NCI-H1417 treated with DMSO at 0.1 percent for 48 hours (cell line): ENCODE data around the gene MSTO1.
"Not testable (repeated sequence)": the region's sequence is repeated elsewhere in the genome, so short reads cannot be mapped to it uniquely, and the experiment has no call there.

Experiments
- DNase-seq: peaks from one replicate; lab custom pipeline; 2025; lab: John Stamatoyannopoulos, UW

MSTO1 gene

DNA sequence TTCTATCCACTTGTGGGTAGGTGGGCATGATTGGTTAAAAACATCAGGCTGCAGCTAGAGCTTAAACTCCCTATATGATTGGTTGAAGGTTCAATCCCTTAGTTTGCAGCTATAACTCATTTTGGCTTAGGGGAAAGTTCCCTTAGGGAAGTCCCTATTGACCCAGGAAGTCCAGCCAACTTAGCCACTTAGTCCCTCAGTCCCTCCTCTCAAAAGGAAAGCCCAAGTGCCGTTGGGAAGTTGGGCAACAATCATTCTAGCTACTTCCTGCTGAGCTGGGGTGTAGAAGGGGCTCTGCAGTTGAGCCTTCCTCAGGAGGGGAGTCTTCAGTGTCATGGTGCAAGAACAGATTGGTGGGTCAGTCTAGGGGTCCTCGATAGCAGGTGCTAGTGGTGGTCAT, 12.2 kb downstream of the MSTO1 start:
- no peak for DNase-seq

DNA sequence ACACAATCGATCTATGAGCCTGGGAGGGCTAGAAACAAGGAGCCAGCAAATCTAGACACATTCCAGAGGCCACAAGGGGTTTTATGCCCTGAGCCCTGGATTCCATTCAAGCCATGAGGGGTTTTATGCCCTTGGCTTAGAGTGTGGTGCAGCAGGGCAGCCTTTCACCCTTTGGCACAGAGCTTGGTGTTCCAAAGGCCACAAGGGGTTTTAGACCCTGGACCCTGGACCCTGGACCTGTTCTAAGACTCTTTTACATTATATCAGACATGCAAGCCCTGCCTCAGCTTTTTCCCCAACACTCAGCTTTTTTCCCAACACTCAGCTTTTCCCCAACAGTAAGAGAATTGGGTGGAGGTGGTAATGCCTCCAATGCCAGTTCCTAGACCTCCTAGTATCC, 13.3 kb downstream of the MSTO1 start:
- DNase-seq: no peak

DNA sequence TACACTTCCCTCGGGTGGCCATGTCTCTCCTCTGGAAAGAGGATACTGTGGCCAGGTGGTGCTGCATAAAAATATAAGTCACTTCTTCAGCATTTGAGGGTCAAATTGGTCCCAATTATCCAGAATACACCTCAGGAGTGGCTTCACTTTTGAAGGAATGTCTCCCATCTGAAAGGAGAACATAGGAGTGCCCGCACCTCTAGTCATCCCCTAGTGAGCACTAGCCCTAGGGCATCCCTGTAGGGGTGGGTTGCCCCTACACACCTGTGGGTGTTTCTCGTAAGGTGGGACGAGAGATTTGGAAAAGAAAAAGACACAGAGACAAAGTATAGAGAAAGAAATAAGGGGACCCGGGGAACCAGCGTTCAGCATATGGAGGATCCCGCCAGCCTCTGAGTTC, 16.4 kb downstream of the MSTO1 start:
- not testable (repeated sequence) for DNase-seq

DNA sequence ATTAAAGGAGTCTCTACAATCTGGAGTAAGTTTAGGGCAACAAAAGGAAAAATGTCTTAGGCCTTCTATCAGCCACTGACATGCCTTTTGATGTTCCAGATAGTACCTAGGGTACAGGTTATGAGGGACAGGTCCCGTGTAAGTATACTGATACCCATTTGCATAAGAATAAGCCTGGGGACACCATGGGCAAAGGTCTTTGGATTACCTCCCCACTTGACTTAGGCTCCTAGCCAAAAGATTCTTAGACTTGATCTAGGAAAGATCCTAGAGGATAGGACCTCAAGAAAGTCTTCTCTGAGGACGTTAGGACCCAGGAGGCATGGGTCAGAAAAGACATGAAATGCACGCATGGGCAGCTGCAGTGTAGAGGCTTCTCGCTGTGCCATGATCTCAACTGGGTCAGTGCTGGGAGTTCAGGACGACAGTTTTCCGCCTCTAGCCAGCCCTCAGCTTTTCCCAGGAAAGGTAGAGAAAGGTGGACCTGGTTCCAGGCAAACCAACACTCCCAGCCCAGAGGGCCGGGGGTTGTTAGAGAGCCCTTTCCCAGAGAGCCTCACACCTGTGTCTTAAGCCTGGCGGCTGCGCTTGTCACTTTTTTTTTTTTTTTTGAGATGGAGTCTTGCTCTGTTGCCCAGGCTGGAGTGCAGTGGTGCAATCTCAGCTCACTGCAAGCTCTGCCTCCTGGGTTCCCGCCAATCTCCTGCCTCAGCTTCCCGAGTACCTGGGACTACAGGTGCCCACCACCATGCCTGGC, 26.6 kb downstream of the MSTO1 start:
- DNase-seq: no peak

DNA sequence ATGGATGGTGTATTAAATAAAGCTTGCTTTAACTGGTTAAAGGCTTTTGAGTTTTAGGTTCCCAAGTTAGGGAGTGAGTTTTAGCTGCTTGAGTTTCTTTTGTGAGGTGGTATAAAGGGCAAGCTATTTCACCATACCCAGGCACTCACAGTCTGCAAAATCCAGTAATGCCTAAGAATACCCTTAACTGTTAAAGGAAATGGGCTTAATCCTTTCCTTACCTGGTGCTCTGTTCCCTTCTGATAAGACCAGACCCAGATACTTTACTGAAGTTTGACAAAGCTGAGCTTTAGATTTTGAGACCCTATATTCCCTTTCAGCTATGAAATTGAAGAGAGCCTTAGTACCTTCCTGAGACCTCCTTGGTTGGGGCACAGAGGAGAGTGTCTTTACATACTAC, 30.3 kb downstream of the MSTO1 start:
- DNase-seq: no peak

DNA sequence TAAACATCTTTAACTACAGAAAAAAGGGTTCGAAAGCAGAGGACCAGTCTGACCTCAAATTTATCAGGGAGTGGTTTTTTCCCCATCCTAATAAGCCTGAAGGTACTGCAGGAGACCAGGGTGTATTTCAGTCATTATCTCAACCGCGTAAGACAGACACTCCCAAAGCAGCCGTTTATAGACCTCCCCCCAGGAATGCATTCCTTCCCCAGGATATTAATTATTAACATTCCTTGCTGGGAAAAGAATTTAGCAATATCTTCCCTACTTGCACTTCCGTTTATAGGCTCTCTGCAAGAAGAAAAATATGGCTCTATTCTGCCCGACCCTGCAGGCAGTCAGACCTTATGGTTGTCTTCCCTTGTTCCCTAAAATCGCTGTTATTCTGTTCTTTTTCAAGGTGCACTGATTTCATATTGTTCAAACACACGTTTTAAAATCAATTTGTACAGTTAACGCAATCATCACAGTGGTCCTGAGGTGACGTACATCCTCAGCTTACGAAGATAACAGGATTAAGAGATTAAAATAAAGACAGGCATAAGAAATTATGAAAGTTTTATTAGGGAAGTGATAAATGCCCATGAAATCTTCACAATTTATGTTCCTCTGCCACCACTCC, 32.7 kb downstream of the MSTO1 start:
- not testable (repeated sequence) for DNase-seq

DNA sequence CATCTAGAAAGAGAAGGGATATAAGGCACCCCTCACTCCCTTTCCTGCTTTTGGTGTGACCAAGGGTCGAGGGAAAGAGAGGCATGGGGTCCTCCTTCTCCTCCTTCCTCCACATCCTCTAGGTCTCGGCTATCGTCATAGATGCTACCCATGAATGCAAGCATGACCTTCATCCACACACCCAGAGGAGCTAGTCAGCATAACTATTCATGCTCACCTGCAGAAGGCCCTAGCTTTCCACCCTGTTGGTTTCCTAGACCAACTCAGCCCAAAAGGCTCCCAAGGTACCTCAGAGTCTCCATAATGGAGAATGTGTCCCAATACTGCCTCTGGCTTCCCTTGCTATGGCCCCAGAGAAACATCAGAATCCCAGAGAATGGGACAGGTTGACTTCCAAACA, 33.2 kb downstream of the MSTO1 start:
- no peak for DNase-seq

DNA sequence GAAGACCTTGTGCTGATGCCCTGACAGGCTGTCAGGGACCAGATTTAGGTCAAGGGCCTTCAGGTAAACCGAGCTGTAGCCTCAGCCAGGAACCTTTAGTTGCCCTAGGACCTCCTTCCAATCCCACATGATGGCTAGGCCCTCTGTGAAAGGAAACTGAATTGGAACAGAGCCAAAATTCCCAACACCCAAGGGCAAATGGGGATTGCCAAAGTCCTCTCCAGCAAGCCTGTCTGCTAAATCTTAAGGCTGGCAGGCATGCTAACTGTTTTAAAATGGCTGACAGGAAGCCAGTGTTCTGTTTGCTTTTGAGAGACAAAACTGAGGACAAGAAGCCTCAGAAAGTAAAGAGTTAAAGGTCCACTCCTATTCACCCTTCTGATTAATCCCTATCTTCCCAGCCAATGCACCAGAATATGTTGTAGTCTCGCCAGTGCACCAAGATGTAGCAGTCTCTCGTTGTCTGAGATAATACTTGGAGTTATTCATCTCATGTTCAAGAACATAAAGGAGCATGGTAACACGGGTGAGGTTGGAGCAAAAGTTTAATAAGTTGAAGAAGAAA, 35.1 kb downstream of the MSTO1 start:
- DNase-seq: no peak

DNA sequence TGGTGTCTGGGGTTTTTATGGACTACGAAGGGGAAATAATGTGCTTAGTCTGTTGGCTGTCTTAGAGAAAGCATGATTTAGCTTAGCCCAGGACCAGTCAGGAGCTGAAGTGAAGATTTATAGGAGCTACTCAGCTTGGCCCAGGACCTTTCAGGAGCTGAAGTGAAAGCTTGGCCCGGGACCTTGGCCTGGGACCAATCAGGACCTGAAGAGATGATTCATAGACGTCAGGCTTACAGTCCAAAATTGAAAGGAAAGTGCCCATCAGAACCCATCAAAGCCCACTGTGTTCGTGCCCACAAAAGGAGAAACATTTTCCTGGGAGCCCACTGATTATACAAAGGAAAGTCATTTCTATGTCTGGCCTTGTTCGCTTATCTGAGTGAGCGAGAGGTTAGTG, 35.6 kb downstream of the MSTO1 start:
- DNase-seq: no peak

DNA sequence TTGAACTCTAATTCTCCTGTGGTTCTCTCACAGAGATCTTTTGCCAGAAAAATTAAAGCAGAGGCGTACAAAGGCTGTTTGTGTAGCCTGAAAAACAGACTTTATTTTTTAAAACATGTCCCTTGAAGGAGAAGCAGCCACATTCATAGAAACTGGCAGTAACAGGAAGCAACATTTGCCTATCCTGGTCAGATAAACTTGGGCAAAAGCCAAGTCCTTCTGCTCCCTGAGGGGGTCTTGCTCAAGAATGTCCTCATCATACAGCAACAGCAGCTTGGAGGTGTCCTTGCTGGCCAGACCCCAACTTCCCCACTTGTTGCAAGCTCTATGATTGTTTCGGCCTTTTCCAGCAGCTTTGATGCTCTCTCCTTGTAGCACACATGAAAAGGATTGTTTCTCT, 36.3 kb downstream of the MSTO1 start:
- no peak for DNase-seq

DNA sequence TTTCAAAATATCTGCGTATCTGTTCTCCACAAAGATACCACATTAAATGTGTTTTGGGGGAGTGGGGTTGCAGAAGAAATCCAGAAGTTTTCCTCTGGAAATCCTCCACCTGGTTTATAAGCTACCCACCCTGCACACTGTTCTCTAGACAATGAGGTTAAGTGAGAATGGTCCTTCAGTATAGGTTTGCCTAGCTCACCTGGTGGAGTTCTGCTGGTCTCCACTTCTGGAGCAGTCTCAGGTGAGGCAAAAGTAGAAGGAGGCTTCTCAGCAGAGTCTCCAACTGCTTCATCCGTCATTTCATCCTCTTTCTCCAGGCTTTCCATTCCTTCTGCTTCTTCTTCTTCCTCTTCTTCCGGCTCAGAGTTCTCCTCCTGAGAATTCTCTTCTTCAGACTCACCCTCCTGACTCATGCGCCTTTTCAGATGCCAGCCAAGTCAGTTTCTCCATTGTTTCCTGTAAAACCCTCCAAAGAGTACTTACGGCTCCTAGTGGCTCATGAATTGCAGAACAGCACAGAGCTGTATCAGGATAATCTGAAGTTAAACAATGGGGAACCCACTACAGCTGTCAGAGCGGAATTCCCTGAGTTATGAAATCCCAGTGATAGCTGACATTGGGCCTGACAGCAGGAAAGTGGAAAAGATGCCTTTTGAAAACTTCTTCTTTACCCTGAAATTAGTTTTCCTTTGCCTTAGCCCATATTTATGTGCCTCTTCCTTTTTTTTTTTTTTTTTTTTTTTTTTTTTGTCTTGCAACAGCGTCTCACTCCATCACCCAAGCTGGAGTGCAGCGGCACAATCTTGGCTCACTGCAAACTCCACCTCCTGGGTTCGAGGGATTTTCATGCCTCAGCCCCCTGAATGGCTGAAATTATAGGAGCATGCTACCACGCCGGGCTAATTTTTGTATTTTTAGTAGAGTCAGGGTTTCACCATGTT, 38.5 kb downstream of the MSTO1 start:
- no peak for DNase-seq

DNA sequence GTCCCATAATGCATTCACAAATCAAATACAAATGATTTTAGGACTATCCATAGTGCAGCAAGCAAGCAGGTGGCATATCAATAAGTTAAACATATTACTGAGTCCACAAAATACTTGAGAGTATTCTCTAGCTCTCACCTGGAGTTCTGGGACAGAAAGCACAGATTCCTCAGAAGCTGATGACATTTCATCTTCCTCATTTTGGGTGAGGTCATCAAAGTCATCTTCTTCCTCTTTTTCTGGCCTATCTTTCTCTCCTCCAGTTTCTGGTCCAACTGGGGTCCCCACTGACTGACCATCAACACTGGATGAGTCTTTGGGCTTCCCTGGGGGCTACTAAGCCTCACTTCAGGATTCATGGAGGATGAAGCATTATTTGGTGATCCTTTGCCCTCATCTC, 39.7 kb downstream of the MSTO1 start:
- no peak for DNase-seq

DNA sequence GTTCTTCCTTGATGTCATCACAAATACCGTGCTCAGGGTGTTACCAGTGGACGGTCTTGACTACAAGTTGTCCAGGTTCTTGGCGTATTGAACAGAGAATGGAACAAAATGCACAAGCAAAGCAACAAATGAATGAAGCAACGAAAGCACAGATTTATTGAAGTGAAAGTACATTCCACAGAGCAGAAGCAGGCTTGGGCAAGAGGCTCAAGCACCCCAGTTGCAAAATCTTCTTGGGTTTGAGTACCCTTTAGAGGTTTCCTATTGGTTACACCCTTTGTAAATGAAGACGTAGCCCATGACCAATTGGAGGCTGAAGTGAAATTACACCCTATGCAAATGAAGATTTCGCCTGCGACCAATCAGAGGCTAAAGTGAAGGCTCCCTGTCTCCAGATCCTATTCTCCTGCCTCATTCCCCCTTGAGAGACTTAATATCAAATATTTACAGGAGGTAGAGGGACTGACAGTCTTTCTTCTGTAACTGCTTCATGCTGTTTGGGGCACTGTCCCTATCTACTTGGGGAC, 40.3 kb downstream of the MSTO1 start:
- no peak for DNase-seq

DNA sequence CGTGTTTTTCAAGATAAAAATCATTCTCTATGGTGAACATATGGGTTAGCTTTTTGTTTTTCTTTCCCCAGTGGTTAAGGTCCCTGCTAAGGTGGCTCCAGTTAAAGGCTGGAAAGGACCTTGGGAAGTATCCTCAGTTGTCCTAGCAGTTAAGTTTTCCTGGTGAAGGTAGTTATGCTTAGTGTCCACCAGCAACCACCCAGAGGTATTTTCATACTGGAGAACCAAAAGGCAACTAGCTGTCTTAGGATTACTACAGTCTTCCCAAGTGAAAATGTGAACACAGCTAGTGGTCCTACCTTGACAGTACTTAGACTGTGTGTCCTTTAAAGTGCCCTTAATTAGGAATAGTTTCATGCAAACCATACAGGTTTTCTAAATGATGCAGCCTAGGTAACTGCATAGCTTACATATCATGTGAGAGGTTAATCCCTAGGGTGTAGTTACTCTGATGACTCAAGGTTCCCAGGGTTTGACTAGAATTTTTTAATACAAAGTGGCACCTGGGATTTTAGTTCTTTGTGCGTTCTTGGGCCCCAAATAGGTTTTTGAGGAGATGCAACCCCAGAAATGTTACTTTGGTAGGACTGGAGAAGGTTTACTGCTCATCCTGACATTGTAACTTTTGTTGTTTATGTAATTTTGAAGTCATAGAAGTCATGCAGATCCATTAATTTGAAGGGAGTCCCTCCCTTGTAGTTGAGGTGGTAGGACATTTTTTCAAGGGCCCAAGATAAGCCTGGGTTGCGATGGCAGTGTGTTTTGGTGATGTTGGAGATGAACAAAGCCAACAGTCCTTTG, 42.0 kb downstream of the MSTO1 start:
- no peak for DNase-seq

DNA sequence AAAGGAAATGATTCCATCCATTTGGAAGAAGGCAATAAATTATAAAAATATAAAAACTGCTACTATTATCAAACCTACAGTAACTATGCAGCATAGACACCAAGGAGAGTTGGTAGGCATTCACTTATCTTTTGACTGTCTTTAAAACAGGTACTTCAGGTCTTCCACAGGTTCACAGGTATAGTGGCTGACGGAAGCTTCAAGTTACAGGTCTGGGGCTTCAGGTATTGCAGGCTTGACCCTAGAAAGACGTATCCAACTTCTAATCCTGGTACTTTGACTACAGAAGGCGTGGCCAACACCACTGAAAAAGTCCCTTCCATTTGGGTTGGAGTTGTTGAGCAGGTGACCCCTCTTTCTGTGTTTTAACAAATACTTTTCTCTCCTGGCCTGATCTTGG, 42.9 kb downstream of the MSTO1 start:
- no peak for DNase-seq

DNA sequence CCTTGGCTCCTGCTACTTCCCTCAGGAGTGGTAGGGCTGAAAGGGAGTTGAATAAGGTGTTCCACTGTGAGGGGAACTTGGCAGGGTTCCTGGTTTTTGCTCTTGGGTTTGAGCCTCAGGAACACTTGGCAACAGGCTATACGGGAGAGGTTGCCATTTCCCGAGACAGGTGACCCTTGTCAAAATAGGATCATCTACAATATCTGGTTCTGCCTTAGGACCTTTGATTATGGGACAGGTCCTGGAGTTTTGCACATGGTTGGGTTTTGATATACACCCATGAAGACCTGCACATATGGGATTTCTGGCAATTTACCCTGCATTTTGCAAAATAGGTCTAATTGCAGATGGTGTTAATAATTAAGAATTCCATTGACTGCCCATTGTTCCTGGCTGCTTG, 47.4 kb downstream of the MSTO1 start:
- no peak for DNase-seq

DNA sequence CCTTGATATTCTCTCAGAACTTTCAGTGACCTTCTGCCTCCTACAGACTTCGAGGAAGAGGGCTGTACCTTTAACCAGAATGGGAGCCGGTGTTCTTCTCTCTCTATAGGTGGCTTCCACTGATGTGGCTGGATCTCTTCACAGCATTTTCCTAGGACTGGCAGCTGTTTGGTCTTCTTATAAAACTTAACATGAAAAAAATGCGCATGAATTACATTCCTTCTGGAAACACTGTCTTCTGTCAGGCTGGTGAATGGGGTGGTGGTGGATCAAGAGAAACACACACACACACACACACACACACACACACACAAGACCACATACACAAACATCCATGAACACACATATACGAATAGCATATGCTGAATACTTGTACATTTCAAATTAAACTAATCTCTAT, 51.2 kb downstream of the MSTO1 start:
- not testable (repeated sequence) for DNase-seq
